Measurements from ENCODE around the gene PIK3R2. TPM values are rescaled to one million over a fixed set of nuclear protein-coding genes. Genes with fewer than 3 reads are reported as not detected.

The PIK3R2 gene
- total RNA-seq (2014; rRNA removed; shearing (Covaris generic)): 24.1 and 36.7 TPM in 2 replicates

DNA sequence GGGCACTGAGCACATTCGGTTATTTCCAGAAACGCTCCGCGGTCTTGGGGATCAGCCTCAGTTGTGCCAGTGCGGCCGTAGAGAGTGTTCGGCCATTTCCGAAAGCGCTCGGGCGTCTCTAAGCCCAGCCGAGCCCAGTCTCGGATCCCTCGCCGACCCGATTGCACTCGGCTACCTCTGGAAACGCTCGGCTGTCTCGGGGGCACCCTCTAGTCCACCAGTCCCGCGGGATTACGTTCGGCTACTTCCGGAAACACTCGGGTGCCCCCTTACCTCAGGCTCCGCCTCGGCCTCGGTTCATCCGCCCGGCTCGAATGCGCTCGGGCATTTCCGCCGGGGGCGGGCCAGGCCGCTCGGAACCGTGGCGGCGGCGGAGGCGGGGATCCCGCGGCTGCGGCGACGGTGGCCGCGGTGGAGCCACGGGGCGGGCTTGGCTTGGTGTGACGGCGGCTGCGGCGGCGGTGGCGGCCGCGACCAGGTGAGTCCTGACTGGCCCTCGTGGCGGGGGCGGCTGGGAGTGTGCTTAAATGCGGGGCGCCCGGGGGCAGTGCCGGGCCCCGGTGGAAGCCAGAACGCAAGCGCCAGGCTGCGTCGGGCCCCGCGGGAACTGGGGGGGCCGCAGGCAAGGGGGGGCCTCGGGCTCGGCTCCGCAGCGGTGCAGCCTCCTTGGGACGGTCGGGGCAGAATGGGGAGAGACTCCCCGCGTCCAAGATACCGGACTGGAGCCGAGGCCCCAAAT lies at the start of gene PIK3R2:
TSS of gene PIK3R2 (plus strand) at position 347 of the 739 bp plus-strand sequence. CDS start 2,717 bp downstream, outside the sequence.

DNA sequence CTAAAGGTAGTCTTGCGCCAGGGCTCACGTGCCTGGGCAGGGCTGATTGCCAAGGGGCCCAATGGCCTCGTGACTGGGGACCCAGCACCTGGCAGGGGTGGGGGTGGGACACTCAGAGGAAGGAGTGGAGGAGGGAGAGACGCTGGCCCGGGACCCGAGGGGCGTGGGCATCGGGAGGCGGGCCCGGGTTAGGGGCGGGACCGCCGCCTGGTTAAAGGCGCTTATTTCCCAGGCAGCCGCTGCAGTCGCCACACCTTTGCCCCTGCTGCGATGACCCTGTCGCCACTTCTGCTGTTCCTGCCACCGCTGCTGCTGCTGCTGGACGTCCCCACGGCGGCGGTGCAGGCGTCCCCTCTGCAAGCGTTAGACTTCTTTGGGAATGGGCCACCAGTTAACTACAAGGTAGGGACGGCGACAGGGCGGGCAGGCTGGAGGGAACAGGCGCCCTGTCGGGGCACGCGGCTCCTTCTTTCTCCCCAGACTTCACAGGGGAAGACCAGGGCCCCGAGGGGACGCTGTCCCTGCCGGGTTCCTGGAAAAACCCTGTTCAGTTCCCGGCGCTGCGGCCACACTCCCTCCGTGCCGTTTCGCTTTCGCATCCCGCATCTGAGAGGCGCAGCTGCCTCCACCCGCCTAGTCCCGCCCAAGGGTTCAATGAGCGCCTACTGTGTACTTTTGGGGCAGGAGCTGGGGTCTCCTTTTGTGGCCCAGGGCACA lies 20.8 kb downstream of the PIK3R2 start, which contains the start of gene IFI30:
TSS of gene IFI30 (plus strand) at position 242 of the 717 bp plus-strand sequence. CDS start at position 271, 29 bp downstream.

DNA sequence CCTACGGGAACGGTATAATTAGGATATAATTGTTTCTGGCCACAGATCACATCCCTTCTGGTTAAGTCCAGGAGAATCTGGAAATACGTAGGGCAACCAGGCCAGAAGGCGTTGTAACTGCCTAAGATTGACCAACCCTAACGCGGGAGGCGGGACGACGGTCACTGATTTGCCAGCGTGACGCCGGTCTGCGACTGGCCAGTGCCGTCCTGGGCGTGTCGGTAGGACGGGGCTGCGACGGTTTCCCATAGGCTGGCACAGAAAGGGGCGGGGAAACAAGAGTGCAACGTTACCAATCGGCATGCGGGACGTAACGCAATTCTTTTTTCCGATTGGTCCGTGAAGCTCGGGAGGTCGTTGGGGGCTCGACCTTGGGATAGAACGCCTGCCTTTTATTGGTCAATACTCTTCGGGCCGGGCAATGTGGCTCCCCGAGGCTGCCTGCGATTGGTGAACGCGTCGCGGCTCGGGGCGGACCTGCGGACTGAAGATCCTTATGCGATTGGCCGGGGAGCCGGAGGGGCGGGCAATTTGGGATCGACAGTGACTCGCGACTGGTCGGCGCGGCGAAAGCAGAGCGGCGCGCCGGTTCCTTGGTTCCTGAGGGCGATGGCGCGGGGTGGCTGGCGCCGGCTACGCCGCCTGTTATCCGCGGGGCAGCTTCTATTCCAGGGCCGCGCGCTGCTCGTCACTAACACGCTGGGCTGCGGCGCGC lies 39.9 kb downstream of the PIK3R2 start, which contains the start of gene MPV17L2:
TSS of gene MPV17L2 (plus strand) at position 546 of the 715 bp plus-strand sequence. CDS start at position 610, 64 bp downstream.

DNA sequence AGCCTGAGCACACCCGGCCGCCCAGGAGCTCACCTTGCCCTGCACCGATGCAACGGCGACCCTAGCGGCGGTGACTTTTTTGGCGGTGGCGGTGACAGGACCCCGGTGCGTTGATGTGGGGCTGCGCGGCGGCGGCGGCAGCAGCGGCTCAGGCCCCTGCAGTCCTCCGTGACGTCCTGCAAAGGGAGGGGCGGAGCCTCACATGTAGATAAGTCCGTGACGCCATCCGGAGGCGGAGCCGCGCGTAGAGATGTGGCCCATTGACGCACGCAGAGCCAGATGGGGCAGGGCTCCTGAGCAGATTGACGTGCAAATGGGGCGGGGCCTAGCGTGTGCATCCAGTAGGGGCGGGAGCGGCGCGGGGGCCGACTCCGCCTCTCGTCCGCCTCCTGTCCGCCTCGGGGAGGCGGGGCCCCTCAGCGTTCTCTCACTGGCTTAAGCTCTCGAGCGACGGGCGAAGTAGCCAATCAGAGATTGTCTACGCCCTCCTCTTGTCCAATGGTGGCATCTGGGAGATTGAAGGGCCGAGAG lies 51.0 kb downstream of the PIK3R2 start, which contains the start of gene RAB3A:
TSS of gene RAB3A (minus strand) at position 180 of the 531 bp plus-strand sequence. CDS start 1,302 bp downstream, outside the sequence.

Small RNA genes lying within 50 kb of the gene (small RNA-seq; reads per million reads assigned to genes)
- not detected for gene IFI30

Other genes starting within 250 kb of the PIK3R2 start
- 109 and 144 TPM in 2 replicates for gene CCDC124, start 220.1 kb upstream of the PIK3R2 start, total RNA-seq (2014; rRNA removed; shearing (Covaris generic))
- gene KCNN1, start 186.1 kb upstream of the PIK3R2 start, total RNA-seq (2014; rRNA removed; shearing (Covaris generic)): 1.2 and 2.1 TPM in 2 replicates
- gene ARRDC2, start 145.0 kb upstream of the PIK3R2 start, total RNA-seq (2014; rRNA removed; shearing (Covaris generic)): 28.7 and 31.9 TPM in 2 replicates
- 0.48 and 0.64 TPM in 2 replicates for gene IL12RB1, start 66.2 kb upstream of the PIK3R2 start, total RNA-seq (2014; rRNA removed; shearing (Covaris generic))
- gene MAST3, start 55.4 kb upstream of the PIK3R2 start, total RNA-seq (2014; rRNA removed; shearing (Covaris generic)): 3.5 and 5.5 TPM in 2 replicates
- 26.7 and 37.5 TPM in 2 replicates for gene IFI30, start 20.6 kb downstream of the PIK3R2 start, total RNA-seq (2014; rRNA removed; shearing (Covaris generic))
- 20.6 and 27.2 TPM in 2 replicates for gene MPV17L2, start 40.1 kb downstream of the PIK3R2 start, total RNA-seq (2014; rRNA removed; shearing (Covaris generic))
- 2.9 and 4.9 TPM in 2 replicates for gene RAB3A, start 50.9 kb downstream of the PIK3R2 start, total RNA-seq (2014; rRNA removed; shearing (Covaris generic))
- gene PDE4C, start 73.3 kb downstream of the PIK3R2 start, total RNA-seq (2014; rRNA removed; shearing (Covaris generic)): 0.05 TPM in 1 of 2 replicates, not detected in the other
- gene IQCN, start 121.3 kb downstream of the PIK3R2 start, total RNA-seq (2014; rRNA removed; shearing (Covaris generic)): 0.34 and 0.94 TPM in 2 replicates
- 238 and 267 TPM in 2 replicates for gene JUND, start 128.5 kb downstream of the PIK3R2 start, total RNA-seq (2014; rRNA removed; shearing (Covaris generic))
- 562 and 580 TPM in 2 replicates for gene LSM4, start 169.9 kb downstream of the PIK3R2 start, total RNA-seq (2014; rRNA removed; shearing (Covaris generic))
- 14.8 and 15.8 TPM in 2 replicates for gene PGPEP1, start 187.4 kb downstream of the PIK3R2 start, total RNA-seq (2014; rRNA removed; shearing (Covaris generic))
- gene GDF15, start 233.0 kb downstream of the PIK3R2 start, total RNA-seq (2014; rRNA removed; shearing (Covaris generic)): 32.1 and 48.4 TPM in 2 replicates
- gene LRRC25, start 244.5 kb downstream of the PIK3R2 start, total RNA-seq (2014; rRNA removed; shearing (Covaris generic)): 0.15 TPM in 1 of 2 replicates, not detected in the other